Glomerular visceral epithelial cell (primary cell): Measurements from ENCODE around the gene NAE1.
"Not testable (repeated sequence)": the region's sequence is repeated elsewhere in the genome, so short reads cannot be mapped to it uniquely, and the experiment has no call there.

Source experiments
- DNase-seq: peaks from one replicate; pipeline ENCODE4 v3.0.0-alpha.2; 2016; ENCODE audit errors: extremely low spot score

The NAE1 gene

GRCh38 chr16:66802159-66802558, 28.6 kb downstream of the NAE1 start:
- DNase-seq = no peak

GRCh38 chr16:66801320-66802105, 29.3 kb downstream of the NAE1 start, which contains the start of gene TERB1:
TSS of gene TERB1 (minus strand) at chr16:66801584. CDS start at chr16:66796798, 4,786 bp downstream.
- no peak for DNase-seq

DNA sequence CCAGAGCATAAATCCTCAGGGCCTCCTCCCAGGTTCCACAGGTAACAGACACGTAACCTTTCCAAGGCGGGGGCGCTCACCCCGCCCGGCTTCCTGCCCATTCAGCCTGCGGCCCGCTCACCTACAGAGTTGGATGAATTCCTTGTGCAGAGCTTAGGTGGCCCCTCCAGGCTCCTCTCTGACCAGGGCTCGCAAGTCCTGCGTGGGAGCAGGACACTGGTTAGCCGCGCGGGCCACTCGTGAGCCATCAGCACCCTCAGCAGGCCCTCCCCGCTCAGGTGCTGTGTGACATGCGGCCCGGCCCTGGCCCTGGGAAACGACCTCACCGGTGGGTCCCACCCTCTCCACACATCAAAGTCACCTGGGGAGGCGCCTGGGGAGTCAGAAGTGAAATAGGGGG, 29.9 kb downstream of the NAE1 start:
- DNase-seq = no peak

DNA sequence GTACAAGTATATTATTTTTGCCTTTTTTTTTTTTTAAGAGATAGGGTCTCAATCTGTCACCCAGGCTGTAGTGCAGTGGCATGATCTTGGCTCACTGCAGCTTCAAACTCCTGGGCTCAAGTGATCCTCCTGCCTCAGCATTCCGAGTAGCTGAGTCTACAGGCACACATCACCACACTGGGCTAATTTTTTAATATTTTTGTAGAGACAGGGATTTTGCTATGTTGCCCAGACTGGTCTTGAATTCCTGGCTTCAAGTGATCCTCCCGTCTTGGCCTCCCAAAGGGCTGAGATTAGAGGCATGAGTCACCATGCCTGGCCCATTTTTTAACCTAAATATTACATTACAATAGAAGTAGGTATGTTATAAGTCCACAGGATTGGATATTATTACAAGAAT, 32.6 kb downstream of the NAE1 start:
- no peak for DNase-seq

DNA sequence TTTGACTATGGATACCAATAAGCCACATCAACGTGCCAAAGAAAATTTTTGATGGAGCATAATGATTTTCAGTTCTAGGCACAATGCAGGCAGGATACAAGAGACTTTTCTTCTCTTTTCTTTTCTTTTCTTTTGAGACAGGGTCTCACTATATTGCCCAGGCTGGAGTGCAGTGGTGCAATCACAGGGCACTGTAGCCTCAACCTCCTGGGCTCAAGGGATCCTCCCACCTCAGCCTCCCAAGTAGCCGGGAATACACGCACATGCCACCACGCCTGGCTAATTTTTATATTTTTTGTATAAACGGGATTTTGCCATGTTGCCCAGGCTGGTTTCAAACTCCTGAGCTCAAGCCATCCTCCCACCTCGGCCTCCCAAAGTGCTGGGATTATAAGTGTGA, 36.8 kb downstream of the NAE1 start:
- not testable (repeated sequence) for DNase-seq

GRCh38 chr16:66790130-66790733, 40.5 kb downstream of the NAE1 start:
- no peak for DNase-seq

DNA sequence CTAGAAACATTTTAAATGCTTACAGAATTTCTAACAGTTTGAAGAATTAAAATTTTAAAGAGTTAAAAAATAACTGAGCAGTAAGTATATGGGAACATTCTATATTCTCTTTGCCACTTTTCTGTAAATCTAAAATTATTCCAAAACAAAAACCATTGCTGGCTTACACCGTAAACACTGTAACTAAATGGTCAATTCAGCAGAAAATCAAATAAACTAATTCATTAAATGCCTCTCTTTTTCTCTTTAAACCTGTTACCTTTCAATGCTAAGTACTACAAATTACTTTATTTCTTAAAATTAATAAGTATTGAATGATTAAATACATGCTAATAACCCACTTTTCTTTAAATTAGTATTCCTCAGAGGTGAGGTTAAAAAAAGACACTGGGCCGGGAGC, 43.3 kb downstream of the NAE1 start:
- no peak for DNase-seq

- DNase-seq = no peak
These were observed 44.2 kb downstream of the NAE1 start for GRCh38 chr16:66786551-66786950.

DNA sequence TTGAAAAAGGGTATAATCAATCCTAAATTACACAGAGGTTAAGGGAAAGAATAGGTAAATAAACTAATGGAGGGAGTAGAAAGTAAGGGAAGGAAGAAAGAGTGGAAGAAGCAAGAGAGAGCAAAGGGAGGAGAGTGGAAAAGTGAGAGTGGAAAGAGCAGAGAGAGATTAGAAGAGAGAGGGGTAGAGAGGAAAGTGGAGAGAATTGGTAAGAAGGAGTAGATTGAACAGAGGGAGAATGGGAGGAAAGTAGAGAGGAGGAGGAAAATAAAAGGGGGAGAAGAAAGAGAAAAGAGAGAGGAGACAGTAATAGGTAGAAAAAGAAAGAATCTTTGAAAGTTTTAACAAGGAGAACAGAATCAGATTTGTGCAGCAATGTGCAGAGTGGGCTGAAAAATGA, 54.3 kb downstream of the NAE1 start:
- DNase-seq = no peak

DNA sequence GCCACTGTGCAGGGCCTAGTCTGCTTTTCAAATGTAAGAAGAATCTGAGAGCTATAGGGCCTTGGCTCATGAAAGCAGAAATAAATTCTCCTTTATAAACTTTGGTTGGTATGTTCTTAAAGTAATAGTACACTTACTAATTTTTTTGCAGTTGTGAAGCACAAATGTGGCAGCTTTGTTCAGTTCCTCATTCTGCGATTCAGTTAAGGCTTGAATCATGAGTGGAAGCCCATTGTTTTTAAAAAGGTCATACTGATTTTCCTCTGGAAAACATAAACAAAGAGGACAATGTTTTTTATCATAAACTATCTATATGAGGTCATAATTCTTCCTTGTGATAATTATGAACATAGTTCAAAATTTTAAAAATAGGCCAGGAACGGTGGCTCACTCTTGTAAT, 55.8 kb downstream of the NAE1 start:
- no peak for DNase-seq

DNA sequence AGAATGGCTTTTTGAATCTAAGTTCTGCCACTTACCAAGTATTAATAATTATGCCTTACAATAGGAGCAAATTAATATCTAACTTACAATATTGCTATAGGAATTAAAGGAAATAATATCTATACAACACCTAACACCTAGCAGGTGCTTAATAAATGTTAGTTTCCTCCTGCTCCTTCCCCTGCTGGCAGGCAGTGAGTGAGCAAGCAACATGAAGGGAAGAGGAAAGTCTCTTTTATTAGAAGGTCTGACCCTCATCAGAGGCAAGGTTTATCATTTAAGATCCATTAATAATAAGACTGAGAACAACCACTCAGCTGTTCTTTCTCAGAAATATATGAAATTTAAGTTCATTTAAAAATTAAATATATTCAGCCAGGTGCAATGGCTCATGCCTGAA, 72.7 kb downstream of the NAE1 start:
- no peak for DNase-seq

DNA sequence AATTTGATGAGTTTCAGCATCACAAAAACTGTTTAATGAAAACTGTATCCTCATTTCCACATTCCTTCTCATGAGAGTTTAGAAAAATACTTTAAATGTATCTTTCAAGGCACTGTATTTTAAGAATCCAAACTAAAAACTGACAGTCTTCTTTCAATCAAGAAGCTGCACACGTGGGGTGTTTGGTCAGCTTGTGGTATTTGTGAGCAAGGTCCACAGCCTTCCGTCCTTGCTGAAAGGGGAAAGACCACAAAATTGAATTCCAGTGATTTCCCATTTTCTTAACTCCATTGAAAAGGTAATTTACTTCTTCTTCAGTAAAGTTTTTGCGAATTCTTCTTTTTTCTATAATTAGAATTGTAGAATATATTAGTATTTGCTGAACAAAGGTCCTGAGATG, 76.0 kb downstream of the NAE1 start:
- no peak for DNase-seq

DNA sequence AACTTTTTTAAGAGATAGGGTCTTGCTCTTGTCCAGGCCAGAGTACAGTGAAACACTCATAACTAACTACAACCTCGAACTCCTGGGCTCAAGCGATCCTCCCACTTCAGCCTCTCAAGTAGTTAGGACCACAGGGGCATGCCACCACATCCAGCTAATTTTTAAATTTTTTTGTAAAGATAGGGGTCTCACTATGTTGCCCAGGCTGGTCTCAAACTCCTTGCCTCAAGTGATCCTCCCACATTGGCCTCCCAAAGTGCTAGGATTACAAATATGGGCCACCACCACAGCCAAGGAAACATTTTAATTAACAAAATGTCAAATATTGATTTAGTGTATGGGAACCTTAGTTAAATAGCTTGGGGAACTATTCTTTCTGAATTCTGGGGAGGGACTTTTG, 76.6 kb downstream of the NAE1 start:
- no peak for DNase-seq

DNA sequence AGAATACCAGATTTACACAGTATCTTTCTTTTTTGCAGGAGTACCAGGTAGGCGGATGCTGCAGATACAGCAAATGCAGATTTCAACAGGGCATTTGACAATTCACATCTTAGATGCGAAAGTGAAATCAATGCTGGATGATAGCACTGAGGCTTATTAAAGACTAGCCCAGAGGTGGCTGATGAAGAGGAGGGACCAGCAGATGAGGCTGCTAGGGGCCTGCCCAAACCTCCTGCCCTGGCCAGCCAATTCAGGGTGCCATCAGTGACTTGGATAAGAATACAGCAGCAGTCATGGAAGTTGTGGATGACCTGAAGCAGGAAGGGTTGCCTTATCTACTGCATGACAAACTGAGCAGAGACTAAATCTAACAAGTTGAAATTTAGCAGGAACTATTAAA, 77.8 kb downstream of the NAE1 start:
- no peak for DNase-seq
